Stimulated activated memory B cell treated with anti-CD40 and anti-IgM and Interleukin-4, amounts not matched to agents 10 μg/mL and 1 μg/mL and 100 μg/mL, for 72 hours (primary cell): ENCODE data around the gene CASZ1.

ENCODE experiments used
- ATAC-seq: fragments of 150-1000 bp; cut with Tn5 transposase; 2 replicates; pipeline ENCODE4 v1.10.0; 2021
- H3K27ac Mint-ChIP-seq: one replicate; pipeline ENCODE4 v1.8.0; 2022; ENCODE audit warnings: mild to moderate bottlenecking, mixed read lengths
- H3K27me3 Mint-ChIP-seq: one replicate; pipeline ENCODE4 v1.8.0; 2022; ENCODE audit warnings: mixed read lengths
- H3K36me3 Mint-ChIP-seq: one replicate; pipeline ENCODE4 v1.8.0; 2022; ENCODE audit warnings: mixed read lengths
- H3K4me1 Mint-ChIP-seq: one replicate; pipeline ENCODE4 v1.8.0; 2022; ENCODE audit warnings: mixed read lengths
- H3K4me3 Mint-ChIP-seq: one replicate; pipeline ENCODE4 v1.8.0; 2022; ENCODE audit warnings: mild to moderate bottlenecking, moderate library complexity, mixed read lengths
- H3K9me3 Mint-ChIP-seq: one replicate; pipeline ENCODE4 v1.8.0; 2022; ENCODE audit warnings: mixed read lengths

The CASZ1 gene

DNA sequence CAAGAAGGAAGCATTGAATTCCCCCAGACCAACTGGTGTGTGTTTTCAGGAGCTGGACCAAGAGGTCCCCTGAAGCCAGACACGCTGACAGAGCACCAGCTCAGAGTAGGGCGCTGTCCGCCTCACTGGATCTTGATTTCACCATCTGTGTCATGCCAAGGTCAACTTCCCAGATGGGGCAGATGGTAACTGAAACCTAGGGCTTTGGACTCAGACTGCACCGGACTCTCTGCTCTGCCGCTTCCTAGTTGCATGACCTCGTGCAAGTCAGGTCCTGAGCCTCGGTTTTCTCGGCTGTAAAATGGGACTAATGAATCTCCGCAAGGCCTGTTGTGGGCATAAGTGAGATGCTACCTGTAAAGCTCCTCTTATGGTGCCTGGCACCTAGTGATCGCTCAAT, 17.9 kb upstream of the CASZ1 start:
- no peak overlapping the region for H3K4me3 Mint-ChIP-seq
- peaks cover 76% of the 10 kb centered on the region for H3K27me3 Mint-ChIP-seq
- H3K9me3 Mint-ChIP-seq, result no peaks in the 10 kb centered on the region
- H3K27ac Mint-ChIP-seq, result no peak overlapping the region
- no peaks in the 10 kb centered on the region for H3K36me3 Mint-ChIP-seq
- no peaks in the 10 kb centered on the region for H3K4me1 Mint-ChIP-seq
- no peak for ATAC-seq

DNA sequence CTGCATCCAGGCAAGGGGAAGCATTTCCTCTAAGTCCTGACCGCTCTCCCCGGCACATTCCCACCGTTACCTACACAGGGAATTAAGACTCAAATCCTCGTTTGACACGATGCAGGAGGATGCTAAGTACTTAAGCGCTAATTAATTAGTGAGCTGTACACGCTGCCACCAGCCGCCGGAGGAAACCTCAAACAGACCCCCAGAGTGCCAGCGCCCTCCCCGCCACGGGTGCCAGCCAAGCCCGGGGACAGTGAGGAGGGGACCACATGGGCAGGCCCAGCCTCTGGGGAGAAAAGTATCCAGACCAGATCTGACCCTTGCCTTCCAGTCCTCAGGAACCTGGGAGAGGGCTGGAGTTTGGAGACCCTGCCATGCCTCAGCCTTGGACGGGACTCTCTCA, 17.4 kb upstream of the CASZ1 start:
- Mint-ChIP-seq H3K9me3 (no peaks in the 10 kb centered on the region), H3K4me1 (no peaks in the 10 kb centered on the region), H3K27me3 (peaks cover 76% of the 10 kb centered on the region), H3K27ac (no peak overlapping the region), H3K4me3 (no peak overlapping the region), H3K36me3 (no peaks in the 10 kb centered on the region)
- ATAC-seq, result no peak

DNA sequence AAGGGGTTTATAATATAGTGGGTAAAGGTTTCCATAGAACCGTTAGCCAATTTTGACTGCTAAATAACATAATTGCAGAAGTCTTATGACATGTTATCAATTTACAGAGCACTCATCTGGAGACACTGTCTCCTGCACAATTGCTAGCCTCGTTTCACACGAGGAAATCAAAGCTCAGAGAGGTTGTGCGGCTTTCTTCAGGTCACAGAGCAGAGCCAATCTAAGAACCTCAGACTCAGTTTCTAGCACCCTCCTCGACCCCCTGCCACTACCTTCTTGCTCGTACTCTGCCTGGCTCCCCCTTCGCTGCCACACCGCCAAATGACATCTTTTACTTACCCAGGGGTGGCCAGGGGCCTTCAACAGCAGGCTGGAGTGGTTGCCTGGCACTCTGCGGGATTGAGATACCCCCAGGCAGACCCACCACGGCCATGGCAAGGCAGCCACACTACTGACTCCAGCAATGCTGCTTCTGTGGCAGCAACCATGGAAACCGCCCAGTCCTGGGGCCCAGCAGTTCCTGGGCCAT, 16.0 kb upstream of the CASZ1 start:
- H3K36me3 Mint-ChIP-seq, result no peaks in the 10 kb centered on the region
- H3K27ac Mint-ChIP-seq, result no peak overlapping the region
- no peak overlapping the region for H3K4me3 Mint-ChIP-seq
- H3K9me3 Mint-ChIP-seq, result no peaks in the 10 kb centered on the region
- ATAC-seq, result no peak
- H3K4me1 Mint-ChIP-seq, result no peaks in the 10 kb centered on the region
- H3K27me3 Mint-ChIP-seq, result peaks cover 75% of the 10 kb centered on the region

DNA sequence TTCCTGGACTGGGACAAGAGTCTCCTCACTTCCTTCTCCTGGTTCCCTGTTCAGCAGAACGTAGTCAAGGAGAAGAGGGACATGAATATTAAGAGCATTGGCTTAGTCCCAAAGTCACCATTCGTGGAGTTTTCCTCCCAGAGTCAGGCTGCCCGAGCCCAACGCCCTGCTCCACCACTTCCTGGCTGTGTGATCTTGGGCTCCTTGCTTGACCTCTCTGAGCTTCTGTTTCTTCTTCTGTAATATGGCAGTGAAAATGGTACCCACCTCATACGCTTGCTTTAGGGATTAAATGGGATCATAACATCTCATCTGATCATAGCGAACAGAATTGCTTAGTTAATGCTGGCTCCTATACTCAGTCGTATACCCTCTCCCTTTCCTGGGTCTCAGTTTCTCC, 12.0 kb upstream of the CASZ1 start:
- Mint-ChIP-seq H3K27ac (no peak overlapping the region), H3K4me1 (no peaks in the 10 kb centered on the region), H3K36me3 (no peaks in the 10 kb centered on the region), H3K4me3 (no peak overlapping the region), H3K27me3 (peaks cover 73% of the 10 kb centered on the region), H3K9me3 (peaks cover 3% of the 10 kb centered on the region)
- no peak for ATAC-seq

DNA sequence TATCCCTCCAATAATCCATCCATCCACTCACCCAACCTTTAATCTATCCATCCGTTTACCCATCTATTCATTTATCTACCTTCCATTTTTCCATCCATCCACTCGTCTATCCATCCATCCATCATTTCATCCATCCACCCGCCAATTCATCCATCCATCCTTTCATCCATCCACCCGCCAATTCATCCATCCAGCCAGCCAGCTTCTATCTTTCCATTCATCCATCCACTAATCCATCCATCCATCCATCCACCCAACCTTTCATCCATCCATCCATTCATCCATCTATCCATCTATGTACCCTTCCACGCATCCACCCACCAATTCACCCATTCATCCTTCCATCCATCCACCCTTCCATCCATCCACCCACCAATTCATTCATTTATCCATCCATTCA, 10.5 kb upstream of the CASZ1 start:
- Mint-ChIP-seq H3K4me3 (no peak overlapping the region), H3K9me3 (peaks cover 3% of the 10 kb centered on the region), H3K27ac (no peak overlapping the region), H3K27me3 (peaks cover 62% of the 10 kb centered on the region), H3K36me3 (no peaks in the 10 kb centered on the region), H3K4me1 (no peaks in the 10 kb centered on the region)
- no peak for ATAC-seq

- Mint-ChIP-seq H3K4me3 (no peak overlapping the region), H3K27ac (no peak overlapping the region), H3K4me1 (no peaks in the 10 kb centered on the region), H3K27me3 (peaks cover 65% of the 10 kb centered on the region), H3K9me3 (peaks cover 3% of the 10 kb centered on the region), H3K36me3 (no peaks in the 10 kb centered on the region)
- ATAC-seq, result peak; percentile 11
Measured at GRCh38 chr1:10803971-10804820, 7.8 kb upstream of the CASZ1 start.

GRCh38 chr1:10802944-10803715, 6.7 kb upstream of the CASZ1 start:
- no peak overlapping the region for H3K4me3 Mint-ChIP-seq
- H3K4me1 Mint-ChIP-seq, result no peaks in the 10 kb centered on the region
- H3K27ac Mint-ChIP-seq, result no peak overlapping the region
- H3K27me3 Mint-ChIP-seq, result peaks cover 65% of the 10 kb centered on the region
- peaks cover 3% of the 10 kb centered on the region for H3K9me3 Mint-ChIP-seq
- H3K36me3 Mint-ChIP-seq, result no peaks in the 10 kb centered on the region
- ATAC-seq, result no peak

GRCh38 chr1:10800778-10801177, 4.3 kb upstream of the CASZ1 start:
- Mint-ChIP-seq H3K27ac (no peak overlapping the region), H3K27me3 (peaks cover 62% of the 10 kb centered on the region), H3K4me3 (no peak overlapping the region), H3K9me3 (no peaks in the 10 kb centered on the region), H3K4me1 (no peaks in the 10 kb centered on the region), H3K36me3 (no peaks in the 10 kb centered on the region)
- ATAC-seq, result no peak

- no peak overlapping the region for H3K4me3 Mint-ChIP-seq
- peaks cover 61% of the 10 kb centered on the region for H3K27me3 Mint-ChIP-seq
- no peak for ATAC-seq
- no peaks in the 10 kb centered on the region for H3K4me1 Mint-ChIP-seq
- no peaks in the 10 kb centered on the region for H3K9me3 Mint-ChIP-seq
- no peak overlapping the region for H3K27ac Mint-ChIP-seq
- H3K36me3 Mint-ChIP-seq, result no peaks in the 10 kb centered on the region
Measured at GRCh38 chr1:10799726-10800125, 3.3 kb upstream of the CASZ1 start.

- peak overlapping the region; percentile 70 for H3K4me3 Mint-ChIP-seq
- no peaks in the 10 kb centered on the region for H3K9me3 Mint-ChIP-seq
- H3K27ac Mint-ChIP-seq, result peak overlapping the region; percentile 11
- no peaks in the 10 kb centered on the region for H3K36me3 Mint-ChIP-seq
- H3K4me1 Mint-ChIP-seq, result peaks cover 7% of the 10 kb centered on the region
- peaks cover 68% of the 10 kb centered on the region for H3K27me3 Mint-ChIP-seq
- ATAC-seq, result no peak
Measured at GRCh38 chr1:10795276-10796021, 997 bp downstream of the CASZ1 start.

GRCh38 chr1:10794724-10795275, 1.6 kb downstream of the CASZ1 start:
- H3K27ac Mint-ChIP-seq, result peak overlapping the region; percentile 11
- H3K4me1 Mint-ChIP-seq, result peaks cover 7% of the 10 kb centered on the region
- ATAC-seq, result no peak
- peaks cover 62% of the 10 kb centered on the region for H3K27me3 Mint-ChIP-seq
- no peaks in the 10 kb centered on the region for H3K36me3 Mint-ChIP-seq
- H3K4me3 Mint-ChIP-seq, result peak overlapping the region; percentile 70
- H3K9me3 Mint-ChIP-seq, result no peaks in the 10 kb centered on the region

- peaks cover 51% of the 10 kb centered on the region for H3K27me3 Mint-ChIP-seq
Measured at GRCh38 chr1:10793129-10793651, 3.3 kb downstream of the CASZ1 start.

DNA sequence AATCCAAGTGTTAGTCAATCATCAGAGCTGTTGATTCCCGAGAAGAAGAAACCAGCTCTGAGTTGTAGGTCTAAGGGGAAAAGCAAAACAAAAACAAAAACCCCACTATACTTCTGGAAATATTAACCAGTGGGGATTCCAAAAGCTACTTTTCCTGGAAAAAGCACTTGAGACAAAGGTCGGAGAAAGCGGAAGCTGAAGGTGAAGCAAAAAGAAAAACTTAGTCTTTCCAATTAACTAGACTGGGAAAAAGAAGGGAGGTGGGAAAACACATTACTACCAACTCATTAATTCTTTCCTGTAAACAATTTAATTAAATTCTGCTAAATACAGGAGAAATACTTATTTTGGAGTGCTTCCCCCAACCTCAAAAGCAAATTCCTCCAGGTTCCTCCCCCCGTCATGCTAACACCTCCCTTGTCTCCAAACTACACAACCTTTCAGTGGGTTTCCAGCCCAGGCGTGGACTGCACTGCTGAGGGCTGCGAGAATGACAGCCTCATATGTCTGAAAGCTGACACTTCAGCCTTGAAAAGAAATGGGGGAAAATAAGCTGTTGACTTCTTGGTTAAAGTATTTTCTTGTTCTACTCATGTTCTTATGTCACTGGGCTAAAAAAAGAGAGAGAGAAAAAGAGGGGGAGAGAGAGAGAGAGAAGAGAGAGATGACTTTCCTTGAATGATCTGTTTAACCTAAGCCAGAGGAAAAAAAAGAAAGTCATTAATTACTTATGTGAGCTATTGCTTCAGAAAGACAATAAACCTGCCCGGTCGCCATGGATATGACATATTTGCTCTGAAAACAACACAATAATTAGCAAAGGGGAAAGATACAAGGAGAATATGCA, 5.1 kb downstream of the CASZ1 start:
- H3K27me3 Mint-ChIP-seq, result peaks cover 53% of the 10 kb centered on the region
- no peak overlapping the region for H3K4me3 Mint-ChIP-seq
- no peak for ATAC-seq
- no peaks in the 10 kb centered on the region for H3K36me3 Mint-ChIP-seq
- peaks cover 7% of the 10 kb centered on the region for H3K4me1 Mint-ChIP-seq
- H3K9me3 Mint-ChIP-seq, result no peaks in the 10 kb centered on the region
- no peak overlapping the region for H3K27ac Mint-ChIP-seq

More at GRCh38 chr1:10793129-10793651, 3.3 kb downstream of the CASZ1 start:
- Mint-ChIP-seq H3K36me3 (no peaks in the 10 kb centered on the region), H3K4me3 (peak overlapping the region; percentile 8), H3K4me1 (peaks cover 7% of the 10 kb centered on the region), H3K9me3 (no peaks in the 10 kb centered on the region), H3K27ac (no peak overlapping the region)
- ATAC-seq, result no peak
